Measurements from ENCODE around the gene THAP5.
A peak's percentile ranks its signal among the peaks of the same experiment; 100 is the strongest.

The THAP5 gene, protein sequence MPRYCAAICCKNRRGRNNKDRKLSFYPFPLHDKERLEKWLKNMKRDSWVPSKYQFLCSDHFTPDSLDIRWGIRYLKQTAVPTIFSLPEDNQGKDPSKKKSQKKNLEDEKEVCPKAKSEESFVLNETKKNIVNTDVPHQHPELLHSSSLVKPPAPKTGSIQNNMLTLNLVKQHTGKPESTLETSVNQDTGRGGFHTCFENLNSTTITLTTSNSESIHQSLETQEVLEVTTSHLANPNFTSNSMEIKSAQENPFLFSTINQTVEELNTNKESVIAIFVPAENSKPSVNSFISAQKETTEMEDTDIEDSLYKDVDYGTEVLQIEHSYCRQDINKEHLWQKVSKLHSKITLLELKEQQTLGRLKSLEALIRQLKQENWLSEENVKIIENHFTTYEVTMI

DNA sequence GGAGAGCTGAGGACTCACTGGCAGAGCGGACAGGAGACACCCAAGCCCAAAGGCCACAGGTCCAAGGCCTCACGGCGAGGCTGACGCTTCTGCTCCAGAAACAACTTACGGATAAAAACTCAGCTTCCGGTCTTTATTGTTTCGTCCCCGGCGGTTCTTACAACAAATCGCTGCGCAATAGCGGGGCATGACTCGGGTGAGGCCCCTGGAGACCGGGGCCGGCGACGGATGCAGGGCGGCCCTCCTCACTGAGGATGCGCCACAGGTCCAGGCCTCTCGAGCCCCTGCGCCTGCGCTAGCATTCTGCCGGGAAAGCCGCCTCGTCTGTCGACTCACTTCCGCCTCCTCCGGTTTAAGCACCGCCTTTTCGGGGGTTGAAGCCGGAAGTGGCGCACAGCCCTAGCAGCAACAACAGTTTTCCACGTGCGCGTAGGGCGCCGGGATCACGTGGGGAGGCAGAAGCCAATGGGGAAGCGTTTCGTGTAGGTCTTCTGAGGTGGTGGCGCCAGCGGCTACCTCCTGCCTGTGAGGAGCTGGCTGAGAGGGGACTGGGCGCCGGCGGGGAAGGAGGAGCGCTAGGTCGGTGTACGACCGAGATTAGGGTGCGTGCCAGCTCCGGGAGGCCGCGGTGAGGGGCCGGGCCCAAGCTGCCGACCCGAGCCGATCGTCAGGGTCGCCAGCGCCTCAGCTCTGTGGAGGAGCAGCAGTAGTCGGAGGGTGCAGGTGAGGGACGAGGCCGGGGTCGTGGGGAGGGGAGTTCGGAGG, at the start of gene THAP5, which contains the start of gene DNAJB9:
Gene THAP5 (minus strand): TSS at position 326 of the 765 bp plus-strand sequence. CDS start 137 bp downstream, at position 189.
Gene DNAJB9 (plus strand): TSS at position 494 of the 765 bp plus-strand sequence. CDS start 1,853 bp downstream, outside the sequence.
- Histone ChIP-seq H3K9ac (ENCODE audit: low read length) (peak within 1 kb of the TSS; percentile 87), H3K4me3 (ENCODE audit: low read length) (peak within 1 kb of the TSS; percentile 90), H3K9me3 (ENCODE audit: control insufficient read depth, low read depth, low read length) (no peaks in the 10 kb centered on the region), H3K27me3 (ENCODE audit: control insufficient read depth, insufficient read depth, low read length) (no peaks in the 10 kb centered on the region), H3K4me1 (ENCODE audit: control insufficient read depth, low read depth, low read length) (peaks cover 19% of the 10 kb centered on the region), H3K36me3 (ENCODE audit: control insufficient read depth, low read depth, low read length) (peaks cover 30% of the 10 kb centered on the region), H3K27ac (ENCODE audit: low read length) (peak within 1 kb of the TSS; percentile 68)

- H3K27me3 ChIP-seq (ENCODE audit: control insufficient read depth, insufficient read depth, low read length): no peaks in the 10 kb centered on the region
- H3K9ac ChIP-seq (ENCODE audit: low read length): no peak overlapping the region
- H3K27ac ChIP-seq (ENCODE audit: low read length): no peak overlapping the region
- H3K4me3 ChIP-seq (ENCODE audit: low read length): no peak overlapping the region
- H3K9me3 ChIP-seq (ENCODE audit: control insufficient read depth, low read depth, low read length): no peaks in the 10 kb centered on the region
- peaks cover 12% of the 10 kb centered on the region for H3K4me1 ChIP-seq (ENCODE audit: control insufficient read depth, low read depth, low read length)
- no peaks in the 10 kb centered on the region for H3K36me3 ChIP-seq (ENCODE audit: control insufficient read depth, low read depth, low read length)
Observed at GRCh38 chr7:108618056-108618455, 48.5 kb upstream of the THAP5 start.

DNA sequence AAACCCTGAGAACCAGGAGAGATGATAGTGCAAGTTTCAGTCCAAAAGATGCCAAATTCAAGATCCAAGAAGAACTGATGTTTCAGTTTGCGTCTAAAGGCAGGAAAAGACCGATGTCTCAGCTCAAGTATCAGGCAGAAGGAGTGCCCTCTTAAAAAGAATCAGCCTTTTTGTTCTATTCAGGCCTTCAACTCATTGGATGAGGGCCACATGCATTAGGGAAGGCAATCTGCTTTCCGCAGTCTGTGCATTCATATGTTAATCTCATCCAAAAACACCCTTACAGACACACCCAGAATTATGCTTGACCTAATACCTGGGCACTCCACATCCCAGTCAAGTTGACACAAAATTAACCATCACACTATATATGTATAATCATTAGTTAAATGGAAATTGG, 45.4 kb upstream of the THAP5 start:
- no peak overlapping the region for H3K4me3 ChIP-seq (ENCODE audit: low read length)
- H3K9me3 ChIP-seq (ENCODE audit: control insufficient read depth, low read depth, low read length): no peaks in the 10 kb centered on the region
- H3K27ac ChIP-seq (ENCODE audit: low read length): no peak overlapping the region
- H3K4me1 ChIP-seq (ENCODE audit: control insufficient read depth, low read depth, low read length): peaks cover 12% of the 10 kb centered on the region
- H3K36me3 ChIP-seq (ENCODE audit: control insufficient read depth, low read depth, low read length): no peaks in the 10 kb centered on the region
- no peaks in the 10 kb centered on the region for H3K27me3 ChIP-seq (ENCODE audit: control insufficient read depth, insufficient read depth, low read length)
- H3K9ac ChIP-seq (ENCODE audit: low read length): no peak overlapping the region

- H3K4me1 ChIP-seq (ENCODE audit: control insufficient read depth, low read depth, low read length): peaks cover 12% of the 10 kb centered on the region
- H3K27me3 ChIP-seq (ENCODE audit: control insufficient read depth, insufficient read depth, low read length): no peaks in the 10 kb centered on the region
- no peaks in the 10 kb centered on the region for H3K36me3 ChIP-seq (ENCODE audit: control insufficient read depth, low read depth, low read length)
- no peak overlapping the region for H3K9ac ChIP-seq (ENCODE audit: low read length)
- H3K9me3 ChIP-seq (ENCODE audit: control insufficient read depth, low read depth, low read length): no peaks in the 10 kb centered on the region
- no peak overlapping the region for H3K27ac ChIP-seq (ENCODE audit: low read length)
- no peak overlapping the region for H3K4me3 ChIP-seq (ENCODE audit: low read length)
Observed at GRCh38 chr7:108613949-108614381, 44.5 kb upstream of the THAP5 start.

DNA sequence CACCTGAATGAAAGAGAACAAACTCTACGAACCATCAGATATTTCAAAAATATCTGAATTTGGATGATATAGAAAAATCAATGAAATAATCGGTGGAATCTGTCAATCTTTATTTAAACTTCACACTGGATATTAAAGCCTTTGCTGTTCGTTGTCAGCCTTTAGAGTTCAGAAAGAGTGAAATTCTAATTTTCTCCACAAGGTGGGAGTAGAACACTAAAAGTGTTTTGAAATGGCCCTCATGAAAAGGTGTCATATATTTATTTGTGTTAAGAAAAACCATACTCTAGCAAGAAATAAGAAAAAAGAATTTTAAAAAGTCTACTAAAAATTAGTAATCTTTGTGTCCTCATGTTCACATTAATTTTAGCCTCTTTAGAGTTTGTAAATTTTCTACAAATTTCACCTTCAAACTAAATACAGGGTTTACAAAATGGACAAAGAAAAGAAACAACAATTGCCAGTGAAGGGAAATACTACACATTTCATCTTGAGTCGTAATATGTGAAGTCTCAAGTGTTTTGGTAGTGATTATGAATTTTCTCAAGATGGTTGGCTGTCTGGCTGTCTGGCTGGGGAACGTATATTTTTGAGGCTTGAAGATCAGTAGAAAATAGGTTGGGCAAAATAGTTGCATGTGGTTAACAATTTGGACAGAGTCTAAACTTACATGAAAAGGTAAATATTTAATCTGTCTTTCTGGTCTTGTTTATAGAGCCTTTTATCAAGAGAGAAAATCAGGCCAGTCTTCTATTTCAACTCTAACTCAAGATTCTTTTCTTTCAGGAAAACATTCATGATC, 43.8 kb upstream of the THAP5 start:
- Histone ChIP-seq H3K9me3 (ENCODE audit: control insufficient read depth, low read depth, low read length) (no peaks in the 10 kb centered on the region), H3K27me3 (ENCODE audit: control insufficient read depth, insufficient read depth, low read length) (no peaks in the 10 kb centered on the region), H3K27ac (ENCODE audit: low read length) (no peak overlapping the region), H3K4me1 (ENCODE audit: control insufficient read depth, low read depth, low read length) (peaks cover 12% of the 10 kb centered on the region), H3K4me3 (ENCODE audit: low read length) (no peak overlapping the region), H3K36me3 (ENCODE audit: control insufficient read depth, low read depth, low read length) (no peaks in the 10 kb centered on the region), H3K9ac (ENCODE audit: low read length) (no peak overlapping the region)

DNA sequence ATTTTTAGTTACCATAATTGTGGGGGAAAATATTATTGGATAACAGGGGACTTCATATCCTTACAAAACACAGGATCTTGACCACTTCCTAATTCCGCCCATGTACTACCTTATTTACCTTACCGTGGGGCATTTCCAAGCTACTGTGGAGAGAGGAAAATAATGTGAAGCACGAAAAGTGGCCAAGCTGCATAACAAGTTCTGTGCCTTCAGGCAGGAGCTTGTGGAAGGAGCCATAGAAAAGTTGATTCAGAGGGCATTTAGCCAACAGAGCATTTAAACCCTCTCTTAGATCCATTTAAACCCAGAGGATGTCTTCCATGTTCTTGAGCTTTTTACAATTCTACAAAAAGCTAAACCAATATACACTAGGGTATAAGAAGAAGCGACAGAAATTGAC, 41.8 kb upstream of the THAP5 start:
- Histone ChIP-seq H3K27me3 (ENCODE audit: control insufficient read depth, insufficient read depth, low read length) (no peaks in the 10 kb centered on the region), H3K27ac (ENCODE audit: low read length) (no peak overlapping the region), H3K36me3 (ENCODE audit: control insufficient read depth, low read depth, low read length) (no peaks in the 10 kb centered on the region), H3K4me3 (ENCODE audit: low read length) (no peak overlapping the region), H3K4me1 (ENCODE audit: control insufficient read depth, low read depth, low read length) (peaks cover 12% of the 10 kb centered on the region), H3K9ac (ENCODE audit: low read length) (no peak overlapping the region), H3K9me3 (ENCODE audit: control insufficient read depth, low read depth, low read length) (no peaks in the 10 kb centered on the region)

DNA sequence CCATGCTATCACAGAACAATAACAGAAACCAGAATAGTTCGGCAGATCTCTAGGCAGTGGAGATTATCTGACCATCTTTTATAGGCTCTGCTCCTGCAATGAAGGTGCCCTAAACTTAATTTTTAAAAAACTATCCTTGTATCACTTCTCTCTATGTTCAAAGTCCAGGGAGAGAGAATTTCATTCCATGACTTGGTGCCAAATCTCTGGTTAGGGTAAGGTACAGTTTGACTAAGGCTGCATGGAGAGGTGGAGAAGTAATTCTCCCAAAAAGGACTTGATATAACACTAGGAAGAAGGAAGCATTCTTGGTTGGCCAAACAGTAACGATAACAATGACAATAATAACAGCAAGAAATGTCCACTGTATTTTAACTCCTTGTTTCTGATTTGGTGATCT, 40.1 kb upstream of the THAP5 start:
- H3K9me3 ChIP-seq (ENCODE audit: control insufficient read depth, low read depth, low read length): no peaks in the 10 kb centered on the region
- peaks cover 8% of the 10 kb centered on the region for H3K4me1 ChIP-seq (ENCODE audit: control insufficient read depth, low read depth, low read length)
- no peak overlapping the region for H3K27ac ChIP-seq (ENCODE audit: low read length)
- no peaks in the 10 kb centered on the region for H3K27me3 ChIP-seq (ENCODE audit: control insufficient read depth, insufficient read depth, low read length)
- H3K9ac ChIP-seq (ENCODE audit: low read length): no peak overlapping the region
- H3K4me3 ChIP-seq (ENCODE audit: low read length): no peak overlapping the region
- H3K36me3 ChIP-seq (ENCODE audit: control insufficient read depth, low read depth, low read length): no peaks in the 10 kb centered on the region

DNA sequence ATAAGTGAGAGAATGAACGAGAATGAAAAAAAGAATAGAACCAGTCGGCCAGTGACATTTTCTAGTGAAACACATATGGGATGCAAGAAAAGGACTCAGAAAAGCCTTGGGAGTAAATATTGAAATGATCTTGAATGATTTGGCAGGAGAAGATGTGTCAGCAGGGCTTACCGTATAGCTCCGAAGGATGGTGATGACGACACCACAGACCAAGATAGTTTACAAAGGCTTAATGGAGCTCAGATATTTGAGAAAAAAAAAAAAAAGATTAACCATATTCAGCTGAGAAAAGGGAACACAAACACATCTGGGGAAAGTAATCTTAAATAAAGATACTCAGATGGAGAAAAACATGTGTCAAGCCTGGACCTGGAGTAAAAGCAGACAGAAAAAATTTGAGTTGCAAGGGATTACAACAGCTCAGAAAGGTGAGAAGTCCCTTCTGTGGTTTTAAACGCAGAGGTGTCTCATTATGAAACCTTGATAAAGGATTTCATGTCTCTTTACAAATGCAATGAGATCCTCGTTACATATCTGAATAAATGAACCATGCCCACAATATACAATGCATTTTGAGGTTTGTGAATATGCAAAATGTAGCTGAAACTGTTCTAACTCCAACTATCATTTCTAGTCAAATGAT, 36.2 kb upstream of the THAP5 start:
- Histone ChIP-seq H3K27me3 (ENCODE audit: control insufficient read depth, insufficient read depth, low read length) (no peaks in the 10 kb centered on the region), H3K9me3 (ENCODE audit: control insufficient read depth, low read depth, low read length) (no peaks in the 10 kb centered on the region), H3K4me3 (ENCODE audit: low read length) (no peak overlapping the region), H3K36me3 (ENCODE audit: control insufficient read depth, low read depth, low read length) (no peaks in the 10 kb centered on the region), H3K9ac (ENCODE audit: low read length) (no peak overlapping the region), H3K4me1 (ENCODE audit: control insufficient read depth, low read depth, low read length) (peaks cover 6% of the 10 kb centered on the region), H3K27ac (ENCODE audit: low read length) (no peak overlapping the region)

GRCh38 chr7:108604307-108605077, 35.0 kb upstream of the THAP5 start:
- Histone ChIP-seq H3K9ac (ENCODE audit: low read length) (no peak overlapping the region), H3K27ac (ENCODE audit: low read length) (no peak overlapping the region), H3K27me3 (ENCODE audit: control insufficient read depth, insufficient read depth, low read length) (no peaks in the 10 kb centered on the region), H3K4me3 (ENCODE audit: low read length) (no peak overlapping the region), H3K36me3 (ENCODE audit: control insufficient read depth, low read depth, low read length) (no peaks in the 10 kb centered on the region), H3K4me1 (ENCODE audit: control insufficient read depth, low read depth, low read length) (peaks cover 6% of the 10 kb centered on the region), H3K9me3 (ENCODE audit: control insufficient read depth, low read depth, low read length) (no peaks in the 10 kb centered on the region)

DNA sequence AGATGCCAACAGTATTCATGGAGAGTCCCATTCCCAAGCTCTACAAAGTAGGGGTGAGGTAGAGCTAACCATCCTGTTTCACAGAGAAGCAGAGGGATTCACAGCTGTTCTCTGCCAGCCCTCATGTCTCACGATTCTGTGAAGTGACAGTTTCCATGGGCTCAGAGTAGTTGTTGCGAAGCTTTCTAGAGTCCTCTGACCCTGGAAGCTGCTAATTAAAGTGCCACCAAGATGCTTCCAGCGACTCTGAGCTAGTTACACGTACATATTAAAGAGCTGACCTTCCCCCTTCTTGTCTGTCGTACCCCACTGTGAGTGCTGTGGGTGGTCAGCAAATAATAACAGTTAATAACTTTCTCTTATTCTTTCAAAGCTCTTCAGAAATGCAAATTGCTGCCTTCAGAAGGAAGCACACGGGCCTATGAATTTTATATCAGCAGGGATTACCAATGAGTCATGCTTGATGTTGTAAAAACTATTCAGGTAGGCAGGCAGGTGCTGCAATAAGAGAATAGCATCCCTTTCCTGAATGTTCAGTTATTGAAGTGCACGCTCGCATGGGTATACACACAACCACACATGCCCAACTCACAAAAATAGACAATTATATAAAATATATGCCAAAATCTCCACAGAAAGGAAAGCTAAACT, 34.3 kb upstream of the THAP5 start:
- Histone ChIP-seq H3K4me3 (ENCODE audit: low read length) (no peak overlapping the region), H3K27me3 (ENCODE audit: control insufficient read depth, insufficient read depth, low read length) (no peaks in the 10 kb centered on the region), H3K36me3 (ENCODE audit: control insufficient read depth, low read depth, low read length) (no peaks in the 10 kb centered on the region), H3K9ac (ENCODE audit: low read length) (no peak overlapping the region), H3K27ac (ENCODE audit: low read length) (no peak overlapping the region), H3K4me1 (ENCODE audit: control insufficient read depth, low read depth, low read length) (peaks cover 10% of the 10 kb centered on the region), H3K9me3 (ENCODE audit: control insufficient read depth, low read depth, low read length) (no peaks in the 10 kb centered on the region)

Data from iPS-18a (cell line).